Endodermal cell (in vitro differentiated cells): ENCODE results near the gene SYAP1. TPM values are rescaled to one million over a fixed set of nuclear protein-coding genes. Genes with fewer than 3 reads are reported as not detected.

Experiments
- DNase-seq: peaks from one replicate; pipeline ENCODE4 v3.0.0-alpha.2; 2017
- H3K27ac ChIP-seq: 2 replicates; pipeline ENCODE4 v1.5.1; 2013; ENCODE audit warnings: mild to moderate bottlenecking, low read depth, low read length, moderate library complexity
- H3K27me3 ChIP-seq: 2 replicates; pipeline ENCODE4 v1.6.1; 2013; ENCODE audit warnings: mild to moderate bottlenecking, low read length, moderate library complexity; ENCODE audit not compliant: insufficient read depth, control insufficient read depth, poor library complexity, severe bottlenecking
- H3K36me3 ChIP-seq: 2 replicates; pipeline ENCODE4 v1.7.0; 2013; ENCODE audit warnings: mild to moderate bottlenecking, low read length, moderate library complexity; ENCODE audit not compliant: control insufficient read depth, insufficient read depth
- H3K4me1 ChIP-seq: one replicate; pipeline ENCODE4 v1.7.0; 2013; ENCODE audit warnings: low read length; ENCODE audit not compliant: control insufficient read depth, insufficient read depth
- H3K4me3 ChIP-seq: 2 replicates; pipeline ENCODE4 v1.5.1; 2013; ENCODE audit warnings: mild to moderate bottlenecking, low read length, moderate library complexity
- H3K9ac ChIP-seq: 2 replicates; pipeline ENCODE4 v1.6.1; 2013; ENCODE audit warnings: mild to moderate bottlenecking, low read length, moderate library complexity; ENCODE audit not compliant: poor library complexity, severe bottlenecking; ENCODE audit errors: extremely low read depth
- H3K9me3 ChIP-seq: 2 replicates; pipeline ENCODE4 v1.6.1; 2013; ENCODE audit warnings: mild to moderate bottlenecking, low read length, moderate library complexity; ENCODE audit not compliant: control insufficient read depth
- H3K27ac Mint-ChIP-seq: 2 replicates; pipeline ENCODE4 v1.8.0; 2020; ENCODE audit warnings: mixed read lengths
- H3K27me3 Mint-ChIP-seq: 2 replicates; pipeline ENCODE4 v1.8.0; 2021; ENCODE audit warnings: mild to moderate bottlenecking, mixed read lengths; ENCODE audit not compliant: insufficient read depth
- H3K36me3 Mint-ChIP-seq: 2 replicates; pipeline ENCODE4 v1.8.0; 2020; ENCODE audit warnings: low read depth, mixed read lengths
- H3K4me1 Mint-ChIP-seq: 2 replicates; pipeline ENCODE4 v1.8.0; 2020; ENCODE audit warnings: mixed read lengths
- H3K4me3 Mint-ChIP-seq: 2 replicates; pipeline ENCODE4 v1.8.0; 2020; ENCODE audit warnings: mild to moderate bottlenecking, moderate library complexity, mixed read lengths
- H3K9me3 Mint-ChIP-seq: 2 replicates; pipeline ENCODE4 v1.8.0; 2020; ENCODE audit warnings: mild to moderate bottlenecking, mixed read lengths
- CTCF ChIP-seq: fragments of 200-600 bp; sonication (generic); conservative IDR thresholded peaks from 2 replicates; pipeline ENCODE4 v1.5.0; 2021; ENCODE audit warnings: antibody characterized with exemption, mild to moderate bottlenecking
- WGBS, 2 experiments: methylation state at CpG; one replicate each; pipeline versions ENCODE4 v1.1.5 to v1.1.7; 2013; ENCODE audit warnings: missing lambda C conversion rate in 2 of 2, mixed read lengths in 1 of 2; ENCODE audit not compliant: insufficient coverage in 1 of 2, insufficient read length in 1 of 2; 5-methylcytosine and 5-hydroxymethylcytosine counted together
- total RNA-seq, 2 donors: library from RNA; stranded (reverse); fragmentation: NEBNext Ultra II Directional in 1 of 2; extraction: Animal tissue kit (Norgen Biotek cat#: 25700) in 1 of 2; gene quantifications; 2 replicates in 1 of 2; 3 replicates in 1 of 2; pipeline ENCODE4 v1.2.1, GENCODE V29; 2021

The SYAP1 gene
- total RNA-seq, 2 donors from 2014 or later: 22.4 to 40.6 TPM

GRCh38 chrX:16683007-16683664 lies 36.3 kb upstream of the SYAP1 start:
- Mint-ChIP-seq H3K27ac (no peak overlapping the region), H3K4me3 (no peak overlapping the region), H3K27me3 (no peaks in the 10 kb centered on the region), H3K36me3 (peaks cover 85% of the 10 kb centered on the region), H3K4me1 (no peaks in the 10 kb centered on the region), H3K9me3 (no peaks in the 10 kb centered on the region)
- Histone ChIP-seq H3K27ac (no peak overlapping the region), H3K36me3 (peaks cover 15% of the 10 kb centered on the region), H3K4me3 (no peak overlapping the region), H3K9ac (no peak overlapping the region), H3K4me1 (no peaks in the 10 kb centered on the region), H3K27me3 (no peaks in the 10 kb centered on the region), H3K9me3 (no peaks in the 10 kb centered on the region)
- no peak for TF ChIP-seq CTCF
- DNase-seq: no peak
- WGBS, 2 experiments: 92 to 100% methylated on average over 1 to 5 of the region's 7 CpGs

- H3K4me3 Mint-ChIP-seq: no peak overlapping the region
- Histone ChIP-seq H3K4me1 (no peaks in the 10 kb centered on the region), H3K9me3 (no peaks in the 10 kb centered on the region), H3K27me3 (no peaks in the 10 kb centered on the region), H3K36me3 (peaks cover 21% of the 10 kb centered on the region), H3K27ac (no peak overlapping the region), H3K4me3 (no peak overlapping the region), H3K9ac (no peak overlapping the region)
- H3K27ac Mint-ChIP-seq: no peak overlapping the region
- 89% methylated on average over 2 of the region's 3 CpGs; no CpG with 5 or more reads in 1 of the 2 experiments for WGBS, 2 experiments
- no peaks in the 10 kb centered on the region for H3K27me3 Mint-ChIP-seq
- DNase-seq: no peak
- H3K36me3 Mint-ChIP-seq: peaks cover 90% of the 10 kb centered on the region
- H3K4me1 Mint-ChIP-seq: no peaks in the 10 kb centered on the region
- TF ChIP-seq CTCF: no peak
- no peaks in the 10 kb centered on the region for H3K9me3 Mint-ChIP-seq
Measured at GRCh38 chrX:16687514-16687913, 31.9 kb upstream of the SYAP1 start.

DNA sequence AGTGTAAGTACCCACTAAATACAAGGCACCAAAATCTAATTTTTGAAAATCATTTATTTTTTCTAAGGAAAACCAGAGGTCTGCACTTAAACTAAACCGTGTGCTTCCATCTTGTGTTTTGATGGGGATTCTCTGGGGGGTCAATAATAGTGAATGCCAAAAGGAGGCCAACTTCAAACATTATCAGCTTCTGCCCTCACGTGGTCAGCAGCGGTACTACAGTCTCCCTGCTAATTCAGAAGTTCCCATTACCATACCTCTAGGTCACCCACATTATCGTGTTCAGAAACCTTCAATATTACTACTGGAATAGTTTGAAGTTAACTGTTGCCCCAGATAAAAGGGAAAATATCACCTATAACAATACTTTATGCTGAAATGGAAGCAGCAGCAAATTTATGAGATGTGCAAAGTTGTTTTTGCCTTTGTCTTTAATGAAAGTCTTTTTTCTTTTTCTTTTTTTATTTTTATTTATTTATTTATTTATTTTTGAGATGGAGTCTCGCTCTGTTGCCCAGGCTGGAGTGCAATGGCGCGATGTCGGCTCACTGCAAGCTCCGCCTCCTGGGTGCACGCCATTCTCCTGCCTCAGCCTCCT lies 24.2 kb upstream of the SYAP1 start:
- H3K9me3 Mint-ChIP-seq: no peaks in the 10 kb centered on the region
- no peak overlapping the region for H3K4me3 ChIP-seq

More for the DNA sequence above, 24.2 kb upstream of the SYAP1 start:
- H3K9ac ChIP-seq: no peak overlapping the region
- H3K9me3 ChIP-seq: no peaks in the 10 kb centered on the region
- 65% methylated on average over 9 of the region's 10 CpGs; no CpG with 5 or more reads in 1 of the 2 experiments for WGBS, 2 experiments
- H3K27me3 ChIP-seq: no peaks in the 10 kb centered on the region
- H3K4me1 Mint-ChIP-seq: no peaks in the 10 kb centered on the region
- H3K4me3 Mint-ChIP-seq: no peak overlapping the region
- DNase-seq: peak; percentile 89
- no peak overlapping the region for H3K27ac ChIP-seq
- H3K4me1 ChIP-seq: no peaks in the 10 kb centered on the region
- H3K36me3 ChIP-seq: peaks cover 27% of the 10 kb centered on the region
- H3K27me3 Mint-ChIP-seq: no peaks in the 10 kb centered on the region
- TF ChIP-seq CTCF: peak; percentile 96
- H3K27ac Mint-ChIP-seq: no peak overlapping the region
- H3K36me3 Mint-ChIP-seq: peaks cover 78% of the 10 kb centered on the region
